Measurements from ENCODE around the gene CRELD2. TPM values are rescaled to one million over a fixed set of nuclear protein-coding genes. Genes with fewer than 3 reads are reported as not detected.
"Not testable (repeated sequence)": the region's sequence is repeated elsewhere in the genome, so short reads cannot be mapped to it uniquely, and the experiment has no call there.

CRELD2 gene
- total and polyA plus RNA-seq, 3 donors from 2014 or later, result 57.9 to 64.2 (median 58.3) TPM

DNA sequence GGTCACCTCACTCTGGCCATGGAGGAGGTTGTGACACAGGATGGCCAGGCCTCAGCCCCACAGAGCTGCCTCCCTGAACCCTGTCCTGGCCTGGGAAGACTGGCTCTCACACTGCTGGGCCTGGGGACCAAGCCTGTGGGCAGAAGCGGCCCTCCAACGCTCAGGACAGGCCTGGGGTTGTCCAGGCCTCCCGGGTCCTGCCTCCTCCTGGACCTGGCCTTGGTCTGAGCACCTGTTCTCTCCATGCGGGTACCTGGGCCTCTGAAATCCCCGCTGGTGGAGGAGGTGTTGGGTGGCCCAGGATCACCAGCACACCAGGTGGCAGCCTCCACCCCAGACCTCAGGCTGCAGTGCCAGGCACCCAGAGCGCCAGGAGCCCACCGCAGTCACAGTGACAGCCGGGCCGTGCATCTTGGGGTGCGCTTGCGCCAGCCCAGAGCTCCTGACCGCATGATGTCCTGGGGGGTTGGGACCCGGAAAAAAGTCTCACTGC, 26.0 kb downstream of the CRELD2 start:
- 95 to 100% methylated on average over 2 to 13 of the region's 13 CpGs for WGBS, 2 donors
- Histone ChIP-seq H3K4me3 (no peak overlapping the region), H3K27me3 (no peaks in the 10 kb centered on the region), H3K27ac (no peak overlapping the region), H3K4me1 (peaks cover 3% of the 10 kb centered on the region), H3K36me3 (ENCODE audit: low read depth, missing control alignments) (no peaks in the 10 kb centered on the region), H3K9me3 (no peaks in the 10 kb centered on the region)
- TF ChIP-seq CTCF (IDR thresholded peaks at IDR 0.05) (no peak), POLR2A (IDR thresholded peaks at IDR 0.05) (no peak)
- intact Hi-C loops (cut with DNase I; ENCODE audit: low total_unique reads), result no loop called here
- DNase-seq, result no peak

DNA sequence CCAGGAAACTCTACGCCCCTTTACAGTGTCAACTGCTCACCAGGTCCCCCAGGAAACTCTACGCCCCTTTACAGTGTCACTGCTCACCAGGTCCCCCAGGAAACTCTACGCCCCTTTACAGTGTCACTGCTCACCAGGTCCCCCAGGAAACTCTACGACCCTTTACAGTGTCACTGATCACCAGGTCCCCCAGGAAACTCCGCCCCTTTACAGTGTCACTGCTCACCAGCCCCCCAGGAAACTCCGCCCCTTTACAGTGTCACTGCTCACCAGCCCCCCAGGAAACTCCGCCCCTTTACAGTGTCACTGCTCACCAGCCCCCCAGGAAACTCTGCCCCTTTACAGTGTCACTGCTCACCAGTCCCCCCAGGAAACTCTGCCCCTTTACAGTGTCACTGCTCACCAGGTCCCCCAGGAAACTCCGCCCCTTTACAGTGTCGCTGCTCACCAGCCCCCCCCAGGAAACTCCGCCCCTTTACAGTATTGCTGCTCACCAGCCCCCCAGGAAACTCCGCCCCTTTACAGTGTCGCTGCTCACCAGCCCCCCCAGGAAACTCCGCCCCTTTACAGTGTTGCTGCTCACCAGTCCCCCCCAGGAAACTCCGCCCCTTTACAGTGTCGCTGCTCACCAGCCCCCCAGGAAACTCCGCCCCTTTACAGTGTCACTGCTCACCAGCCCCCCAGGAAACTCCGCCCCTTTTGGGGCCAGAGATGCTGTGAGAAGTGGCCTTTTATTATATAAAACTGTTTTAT, 26.8 kb downstream of the CRELD2 start:
- WGBS, 2 donors, result 91 to 94% methylated on average over 10 to 17 of the region's 17 CpGs
- H3K9me3 ChIP-seq; H3K4me3 ChIP-seq; H3K27ac ChIP-seq; DNase-seq; intact Hi-C loops (cut with DNase I; ENCODE audit: low total_unique reads); H3K27me3 ChIP-seq; H3K36me3 ChIP-seq (ENCODE audit: low read depth, missing control alignments); H3K4me1 ChIP-seq: not testable (repeated sequence)

DNA sequence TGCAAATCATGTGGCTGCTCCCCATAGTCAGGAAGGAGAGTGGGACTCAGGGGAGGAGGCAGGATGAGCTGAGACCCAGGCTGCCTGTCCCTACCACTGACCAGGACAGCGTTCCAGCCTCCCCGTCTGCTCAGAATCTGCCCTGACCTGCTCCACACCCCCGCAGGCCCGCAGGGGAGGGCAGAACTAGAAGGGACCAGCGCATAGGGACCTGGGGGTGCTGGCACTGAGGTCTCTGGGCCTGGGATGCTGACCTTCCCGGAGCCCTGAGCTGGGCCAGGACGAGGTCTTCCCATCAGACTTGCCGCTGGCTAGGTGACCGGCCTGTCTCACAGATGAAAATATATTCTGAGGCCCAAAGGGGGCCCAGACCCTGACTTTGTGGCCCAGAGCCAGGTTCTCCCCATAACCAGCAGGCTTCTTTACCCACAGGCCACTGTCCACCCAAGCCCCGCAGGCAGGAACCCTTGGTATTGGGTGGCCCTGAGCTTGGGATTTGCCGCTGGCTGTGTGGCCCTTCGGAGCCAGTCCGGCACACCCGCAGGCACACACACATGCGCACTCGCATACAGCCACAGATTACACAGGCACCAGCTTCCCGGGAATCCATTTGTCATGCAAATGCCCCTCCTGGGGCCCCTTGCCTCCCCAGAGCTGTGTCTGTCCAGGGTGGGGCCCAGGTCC, 28.3 kb downstream of the CRELD2 start:
- H3K27ac ChIP-seq, result no peak overlapping the region
- H3K9me3 ChIP-seq, result no peaks in the 10 kb centered on the region
- no peaks in the 10 kb centered on the region for H3K36me3 ChIP-seq (ENCODE audit: low read depth, missing control alignments)
- TF ChIP-seq POLR2A (IDR thresholded peaks at IDR 0.05) (no peak), CTCF (IDR thresholded peaks at IDR 0.05) (no peak)
- no peak for DNase-seq
- peaks cover 4% of the 10 kb centered on the region for H3K4me1 ChIP-seq
- 82 to 85% methylated on average over 6 to 17 of the region's 17 CpGs for WGBS, 2 donors
- no peak overlapping the region for H3K4me3 ChIP-seq
- intact Hi-C loops (cut with DNase I; ENCODE audit: low total_unique reads), result no loop called here
- H3K27me3 ChIP-seq, result no peaks in the 10 kb centered on the region

DNA sequence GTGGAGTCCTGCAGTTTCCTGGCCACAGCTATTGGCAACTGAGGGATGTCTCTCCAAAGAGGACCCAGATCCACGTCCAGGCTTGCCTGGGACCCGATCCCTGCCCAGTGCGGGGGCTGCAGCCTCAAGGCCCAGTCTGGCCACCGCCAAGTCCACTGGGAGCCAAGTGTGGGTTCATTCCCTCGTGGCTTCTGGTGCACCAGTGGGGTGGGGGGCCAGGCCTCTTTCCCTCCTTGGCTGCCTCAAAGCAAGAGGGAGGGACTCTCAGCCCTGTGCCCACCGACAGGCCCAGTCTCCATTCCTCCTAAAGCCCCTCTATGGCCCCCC, 28.8 kb downstream of the CRELD2 start:
- H3K36me3 ChIP-seq (ENCODE audit: low read depth, missing control alignments), result no peaks in the 10 kb centered on the region
- H3K27ac ChIP-seq, result no peak overlapping the region
- no peaks in the 10 kb centered on the region for H3K9me3 ChIP-seq
- TF ChIP-seq CTCF (IDR thresholded peaks at IDR 0.05) (no peak), POLR2A (IDR thresholded peaks at IDR 0.05) (no peak)
- no peaks in the 10 kb centered on the region for H3K27me3 ChIP-seq
- no peak for DNase-seq
- H3K4me1 ChIP-seq, result peaks cover 9% of the 10 kb centered on the region
- H3K4me3 ChIP-seq, result no peak overlapping the region
- WGBS, 2 donors, result 74 to 92% methylated on average over 5 to 6 of the region's 6 CpGs
- intact Hi-C loops (cut with DNase I; ENCODE audit: low total_unique reads), result no loop called here

- intact Hi-C loops (cut with DNase I; ENCODE audit: low total_unique reads), result no loop called here
- 89 to 96% methylated on average over 5 to 19 of the region's 23 CpGs for WGBS, 2 donors
- Histone ChIP-seq H3K27ac (no peak overlapping the region), H3K36me3 (ENCODE audit: low read depth, missing control alignments) (no peaks in the 10 kb centered on the region), H3K9me3 (no peaks in the 10 kb centered on the region), H3K4me3 (no peak overlapping the region), H3K27me3 (no peaks in the 10 kb centered on the region), H3K4me1 (peaks cover 16% of the 10 kb centered on the region)
- DNase-seq, result no peak
- no peak for TF ChIP-seq CTCF (IDR thresholded peaks at IDR 0.05)
- TF ChIP-seq POLR2A (IDR thresholded peaks at IDR 0.05), result no peak
Observed at GRCh38 chr22:49948116-49948957, 29.9 kb downstream of the CRELD2 start.
